Smooth muscle cell (in vitro differentiated cells): ENCODE results near the gene CREB3L1. TPM values are rescaled to one million over a fixed set of nuclear protein-coding genes. Genes with fewer than 3 reads are reported as not detected.

ENCODE experiments used
- DNase-seq: peaks from one replicate; lab custom pipeline; 2025; ENCODE audit not compliant: unreplicated experiment; lab: John Stamatoyannopoulos, UW
- H2AFZ ChIP-seq: fragments of 200-600 bp; sonication (generic); 2 replicates; pipeline ENCODE4 v1.6.0; 2016; ENCODE audit warnings: antibody characterized with exemption, low read depth, mild to moderate bottlenecking
- H3F3A ChIP-seq: fragments of 200-600 bp; sonication (generic); 2 replicates; pipeline ENCODE4 v1.6.0; 2017; ENCODE audit warnings: antibody characterized with exemption, low read depth
- H3K27ac ChIP-seq: fragments of 200-600 bp; sonication (generic); 2 replicates; pipeline ENCODE4 v1.5.1; 2016; ENCODE audit warnings: low read depth, mild to moderate bottlenecking
- H3K27me3 ChIP-seq: fragments of 200-600 bp; sonication (generic); 2 replicates; pipeline ENCODE4 v1.6.1; 2016; ENCODE audit warnings: low read depth, mild to moderate bottlenecking
- H3K36me3 ChIP-seq: fragments of 200-600 bp; sonication (generic); 2 replicates; pipeline ENCODE4 v1.5.1; 2016; ENCODE audit warnings: low read depth
- H3K4me1 ChIP-seq: fragments of 200-600 bp; sonication (generic); 2 replicates; pipeline ENCODE4 v1.5.1; 2016; ENCODE audit warnings: low read depth
- H3K4me2 ChIP-seq: fragments of 200-600 bp; sonication (generic); 2 replicates; pipeline ENCODE4 v1.6.0; 2016; ENCODE audit warnings: mild to moderate bottlenecking
- H3K4me3 ChIP-seq: fragments of 200-600 bp; sonication (generic); 2 replicates; pipeline ENCODE4 v1.5.1; 2016; ENCODE audit warnings: mild to moderate bottlenecking
- H3K79me2 ChIP-seq: fragments of 200-600 bp; sonication (generic); 2 replicates; pipeline ENCODE4 v1.6.0; 2016; ENCODE audit warnings: low read depth, mild to moderate bottlenecking
- H3K9ac ChIP-seq: fragments of 200-600 bp; sonication (generic); 2 replicates; pipeline ENCODE4 v1.6.0; 2016; ENCODE audit warnings: low read depth
- H3K9me3 ChIP-seq: fragments of 200-600 bp; sonication (generic); replicated peaks from 2 replicates; pipeline ENCODE4 v1.5.1; 2016; ENCODE audit warnings: low read depth
- H4K20me1 ChIP-seq: fragments of 200-600 bp; sonication (generic); 2 replicates; pipeline ENCODE4 v1.6.0; 2016; ENCODE audit warnings: low read depth
- WGBS: methylation state at CpG from one replicate; pipeline ENCODE4 v1.1.7; 2016; ENCODE audit warnings: low lambda C conversion rate; 5-methylcytosine and 5-hydroxymethylcytosine counted together
- polyA plus RNA-seq: library from polyadenylated mRNA; unstranded; fragments of >200 nt; fragmentation: Nextera tagmentation; extraction: Ambion mirVana; gene quantifications from 2 replicates; pipeline ENCODE4 v1.2.1, GENCODE V29; 2016
- total RNA-seq: library from RNA; depleted of rRNA; stranded (reverse); fragments of >200 nt; gene quantifications from 2 replicates; pipeline ENCODE4 v1.2.3, GENCODE V29; 2014
- TF ChIP-seq, protein P1 (sequence below): fragments of 200-600 bp; sonication (generic); IDR thresholded peaks from 2 replicates; pipeline ENCODE4 v1.5.1; 2017; ENCODE audit warnings: borderline replicate concordance, mild to moderate bottlenecking, antibody characterized with exemption; ENCODE audit not compliant: insufficient read depth, poor library complexity, severe bottlenecking

The CREB3L1 gene
- total and polyA plus RNA-seq, 2 experiments from 2014 or later, result 63.3 to 437 TPM

- no peak overlapping the region for H3K4me2 ChIP-seq
- H3K27ac ChIP-seq, result no peak overlapping the region
- H3K9ac ChIP-seq, result no peak overlapping the region
- H4K20me1 ChIP-seq, result no peaks in the 10 kb centered on the region
- H3K36me3 ChIP-seq, result no peaks in the 10 kb centered on the region
- H3K4me3 ChIP-seq, result no peak overlapping the region
- no peak for DNase-seq
- TF ChIP-seq, protein P1, sequence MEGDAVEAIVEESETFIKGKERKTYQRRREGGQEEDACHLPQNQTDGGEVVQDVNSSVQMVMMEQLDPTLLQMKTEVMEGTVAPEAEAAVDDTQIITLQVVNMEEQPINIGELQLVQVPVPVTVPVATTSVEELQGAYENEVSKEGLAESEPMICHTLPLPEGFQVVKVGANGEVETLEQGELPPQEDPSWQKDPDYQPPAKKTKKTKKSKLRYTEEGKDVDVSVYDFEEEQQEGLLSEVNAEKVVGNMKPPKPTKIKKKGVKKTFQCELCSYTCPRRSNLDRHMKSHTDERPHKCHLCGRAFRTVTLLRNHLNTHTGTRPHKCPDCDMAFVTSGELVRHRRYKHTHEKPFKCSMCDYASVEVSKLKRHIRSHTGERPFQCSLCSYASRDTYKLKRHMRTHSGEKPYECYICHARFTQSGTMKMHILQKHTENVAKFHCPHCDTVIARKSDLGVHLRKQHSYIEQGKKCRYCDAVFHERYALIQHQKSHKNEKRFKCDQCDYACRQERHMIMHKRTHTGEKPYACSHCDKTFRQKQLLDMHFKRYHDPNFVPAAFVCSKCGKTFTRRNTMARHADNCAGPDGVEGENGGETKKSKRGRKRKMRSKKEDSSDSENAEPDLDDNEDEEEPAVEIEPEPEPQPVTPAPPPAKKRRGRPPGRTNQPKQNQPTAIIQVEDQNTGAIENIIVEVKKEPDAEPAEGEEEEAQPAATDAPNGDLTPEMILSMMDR, result no peak
- no peaks in the 10 kb centered on the region for H3K79me2 ChIP-seq
- no peak overlapping the region for H2AFZ ChIP-seq
- WGBS, result 63% methylated on average over 2 of the region's 2 CpGs
- no peaks in the 10 kb centered on the region for H3K27me3 ChIP-seq
- no peaks in the 10 kb centered on the region for H3K9me3 ChIP-seq
- peaks cover 22% of the 10 kb centered on the region for H3K4me1 ChIP-seq
- peaks cover 5% of the 10 kb centered on the region for H3F3A ChIP-seq
Observed at GRCh38 chr11:46339816-46340215, 62.4 kb downstream of the CREB3L1 start.

- Histone ChIP-seq H3K4me1 (peaks cover 15% of the 10 kb centered on the region), H2AFZ (no peak overlapping the region), H3F3A (peaks cover 5% of the 10 kb centered on the region), H3K27ac (no peak overlapping the region), H3K27me3 (no peaks in the 10 kb centered on the region), H3K4me2 (no peak overlapping the region), H3K79me2 (no peaks in the 10 kb centered on the region), H3K9me3 (no peaks in the 10 kb centered on the region), H3K36me3 (no peaks in the 10 kb centered on the region), H3K4me3 (no peak overlapping the region), H4K20me1 (no peaks in the 10 kb centered on the region), H3K9ac (no peak overlapping the region)
- 94% methylated on average over 3 of the region's 3 CpGs for WGBS
- TF ChIP-seq, protein P1, result no peak
- no peak for DNase-seq
Observed at GRCh38 chr11:46341454-46341853, 64.0 kb downstream of the CREB3L1 start.

DNA sequence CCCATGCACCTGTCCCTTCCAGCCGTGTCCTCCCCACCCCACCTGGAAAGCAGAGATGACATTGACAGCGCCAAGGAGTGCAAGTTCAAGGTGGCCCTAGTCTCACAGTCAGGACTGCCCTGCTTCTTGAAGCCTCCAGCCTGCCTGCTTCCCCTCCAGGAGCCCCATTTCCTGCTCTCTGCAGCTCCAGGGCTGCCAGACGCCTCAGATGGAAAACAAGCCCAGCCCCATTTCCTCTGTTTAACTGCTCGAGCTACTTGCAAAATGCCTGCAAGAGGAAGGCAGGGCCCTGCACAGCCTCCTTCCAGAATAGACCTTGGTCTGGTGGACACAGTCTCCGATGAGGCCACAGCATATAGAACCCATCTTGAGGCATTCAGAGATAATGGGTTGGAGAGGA is 64.8 kb downstream of the CREB3L1 start:
- peak overlapping the region; percentile 13 for H2AFZ ChIP-seq
- H3K9ac ChIP-seq, result no peak overlapping the region
- H3F3A ChIP-seq, result peaks cover 3% of the 10 kb centered on the region
- no peak overlapping the region for H3K27ac ChIP-seq
- no peaks in the 10 kb centered on the region for H4K20me1 ChIP-seq
- no peak overlapping the region for H3K4me2 ChIP-seq
- H3K4me1 ChIP-seq, result peaks cover 14% of the 10 kb centered on the region
- no peak overlapping the region for H3K4me3 ChIP-seq
- DNase-seq, result no peak
- TF ChIP-seq, protein P1, result no peak
- H3K36me3 ChIP-seq, result no peaks in the 10 kb centered on the region
- no peaks in the 10 kb centered on the region for H3K27me3 ChIP-seq
- no peaks in the 10 kb centered on the region for H3K79me2 ChIP-seq
- WGBS, result 34% methylated on average over 5 of the region's 5 CpGs
- H3K9me3 ChIP-seq, result no peaks in the 10 kb centered on the region

DNA sequence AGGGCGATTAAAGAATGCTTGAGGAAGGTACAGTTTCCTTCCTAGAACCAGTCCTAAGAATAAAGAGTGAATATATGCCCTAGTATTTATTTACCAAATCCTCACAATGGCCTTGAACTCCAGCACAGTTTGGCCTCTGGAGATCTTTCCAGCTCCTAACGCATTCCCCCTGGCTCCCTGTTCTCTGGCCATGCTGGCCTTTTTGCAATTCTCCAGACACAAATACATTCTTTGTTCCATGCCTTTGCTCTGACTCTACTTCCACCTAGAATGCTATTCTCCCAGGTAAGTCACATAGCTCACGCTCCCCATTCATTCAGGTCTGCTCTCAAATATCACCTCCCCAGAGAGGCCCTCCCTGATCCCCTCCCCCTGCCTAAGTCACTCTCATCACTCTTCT is 66.1 kb downstream of the CREB3L1 start:
- Histone ChIP-seq H3K27me3 (no peaks in the 10 kb centered on the region), H3F3A (peaks cover 3% of the 10 kb centered on the region), H2AFZ (no peak overlapping the region), H3K9me3 (no peaks in the 10 kb centered on the region), H4K20me1 (peaks cover 5% of the 10 kb centered on the region), H3K4me1 (peaks cover 17% of the 10 kb centered on the region), H3K4me3 (no peak overlapping the region), H3K36me3 (no peaks in the 10 kb centered on the region), H3K9ac (no peak overlapping the region), H3K27ac (peak overlapping the region; percentile 44), H3K79me2 (peaks cover 10% of the 10 kb centered on the region), H3K4me2 (no peak overlapping the region)
- no peak for DNase-seq
- TF ChIP-seq, protein P1, result no peak
- WGBS, result 74% methylated on average over 3 of the region's 3 CpGs
